Activated gamma-delta T cell (primary cell): Measurements from ENCODE around the gene SFXN2.
"Not testable (repeated sequence)": the region's sequence is repeated elsewhere in the genome, so short reads cannot be mapped to it uniquely, and the experiment has no call there.

Experiments used
- DNase-seq: peaks from one replicate; lab custom pipeline; 2025; lab: John Stamatoyannopoulos, UW

SFXN2 gene

GRCh38 chr10:102720775-102721301, 6.4 kb downstream of the SFXN2 start:
- no peak for DNase-seq

GRCh38 chr10:102721954-102722353, 7.5 kb downstream of the SFXN2 start:
- no peak for DNase-seq

GRCh38 chr10:102723989-102724388, 9.6 kb downstream of the SFXN2 start:
- DNase-seq, result no peak

GRCh38 chr10:102726274-102726673, 11.8 kb downstream of the SFXN2 start:
- no peak for DNase-seq

GRCh38 chr10:102727037-102727818, 12.8 kb downstream of the SFXN2 start:
- no peak for DNase-seq

GRCh38 chr10:102729029-102730026, 14.9 kb downstream of the SFXN2 start:
- DNase-seq, result no peak

GRCh38 chr10:102731222-102731800, 16.9 kb downstream of the SFXN2 start:
- no peak for DNase-seq

- DNase-seq, result no peak
Observed at GRCh38 chr10:102732661-102733060, 18.2 kb downstream of the SFXN2 start.

- no peak for DNase-seq
Observed at GRCh38 chr10:102735065-102735562, 20.7 kb downstream of the SFXN2 start.

- DNase-seq, result no peak
Observed at GRCh38 chr10:102738692-102739121, 24.3 kb downstream of the SFXN2 start.

- DNase-seq, result no peak
Observed at GRCh38 chr10:102740229-102740628, 25.8 kb downstream of the SFXN2 start.

GRCh38 chr10:102741726-102742237, 27.3 kb downstream of the SFXN2 start:
- DNase-seq, result no peak

GRCh38 chr10:102742313-102742712, 27.9 kb downstream of the SFXN2 start:
- DNase-seq, result not testable (repeated sequence)

- DNase-seq, result no peak
Observed at GRCh38 chr10:102743078-102743587, 28.7 kb downstream of the SFXN2 start.

GRCh38 chr10:102743588-102744373, 29.3 kb downstream of the SFXN2 start, which contains the start of gene WBP1L:
Gene WBP1L, plus strand, starts transcription at chr10:102743948. Its CDS starts 106 bp downstream, at chr10:102744054.
- DNase-seq, result peak; percentile 67

- no peak for DNase-seq
Observed at GRCh38 chr10:102744374-102745051, 30.1 kb downstream of the SFXN2 start.

GRCh38 chr10:102745157-102745556, 30.7 kb downstream of the SFXN2 start:
- no peak for DNase-seq

GRCh38 chr10:102752266-102752930, 38.0 kb downstream of the SFXN2 start:
- no peak for DNase-seq

- no peak for DNase-seq
Observed at GRCh38 chr10:102752934-102753664, 38.7 kb downstream of the SFXN2 start.
